HG03066 (cell line): ENCODE data around the gene SLC30A10.
"Not testable (repeated sequence)": the region's sequence is repeated elsewhere in the genome, so short reads cannot be mapped to it uniquely, and the experiment has no call there.

Experiments used
- ATAC-seq: cut with Tn5 transposase; IDR thresholded peaks from one replicate; pipeline ENCODE4 v1.9.1; 2021; ENCODE audit warnings: low read depth; ENCODE audit not compliant: unreplicated experiment

SLC30A10 gene

DNA sequence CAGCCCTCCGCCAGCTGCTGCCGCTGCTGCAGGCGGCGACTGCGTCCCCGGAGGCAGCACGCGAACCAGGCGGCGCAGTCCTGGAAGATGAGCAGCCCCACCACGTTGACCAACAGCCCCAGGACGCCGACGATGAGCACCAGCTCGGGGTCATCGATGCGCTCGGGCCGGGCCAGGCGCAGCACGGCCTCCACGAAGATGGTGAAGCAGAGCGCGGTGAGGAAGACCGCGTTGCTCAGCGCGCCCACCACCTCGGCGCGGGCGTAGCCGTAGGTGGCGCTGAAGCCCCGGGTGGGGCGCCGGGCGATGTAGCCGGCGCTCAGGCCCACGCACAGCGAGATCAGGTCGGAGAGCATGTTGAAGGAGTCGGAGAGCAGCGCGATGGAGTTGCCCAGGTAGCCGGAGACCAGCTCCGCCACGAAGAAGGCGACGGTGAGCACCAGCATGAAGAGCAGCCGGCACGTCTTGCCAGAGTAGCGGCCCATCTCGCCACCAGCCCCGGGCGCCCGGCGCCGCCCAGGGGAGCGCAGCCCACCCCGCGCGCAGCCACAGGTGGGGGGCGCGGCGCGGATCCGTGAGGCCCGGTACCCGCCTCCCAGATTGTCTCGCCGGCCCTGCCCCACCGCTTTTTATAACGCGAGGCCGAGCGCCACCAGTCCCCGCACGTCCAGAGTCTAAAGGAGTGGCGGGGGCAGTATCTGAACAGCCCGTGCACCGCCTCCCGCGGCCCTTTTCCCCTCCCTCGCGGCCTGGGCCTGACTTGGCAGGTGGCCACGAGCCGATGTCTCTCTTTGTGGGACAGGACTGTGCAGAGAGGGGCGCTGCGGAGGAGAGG lies at the start of gene SLC30A10:
Gene SLC30A10, minus strand, starts transcription at position 602 of the 835 bp plus-strand sequence. Its CDS starts 117 bp downstream, at position 485.
- ATAC-seq = no peak

GRCh38 chr1:219973213-219973612 lies 44.9 kb upstream of the SLC30A10 start:
- ATAC-seq = no peak

GRCh38 chr1:219967361-219967760 lies 39.0 kb upstream of the SLC30A10 start:
- no peak for ATAC-seq

DNA sequence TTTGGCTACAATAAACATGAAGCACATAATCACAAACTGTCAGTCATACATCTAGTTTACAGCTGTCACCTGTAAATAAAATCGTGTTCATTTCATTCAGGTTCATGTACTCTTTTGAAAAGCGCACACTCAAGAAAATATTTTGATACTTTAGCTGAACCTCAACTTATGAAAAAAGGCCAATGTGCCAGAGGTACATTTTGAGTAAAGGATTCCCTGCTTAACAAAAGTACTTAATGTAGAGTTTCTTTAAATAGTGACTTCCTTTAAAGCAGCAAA lies 37.7 kb upstream of the SLC30A10 start:
- ATAC-seq = no peak

DNA sequence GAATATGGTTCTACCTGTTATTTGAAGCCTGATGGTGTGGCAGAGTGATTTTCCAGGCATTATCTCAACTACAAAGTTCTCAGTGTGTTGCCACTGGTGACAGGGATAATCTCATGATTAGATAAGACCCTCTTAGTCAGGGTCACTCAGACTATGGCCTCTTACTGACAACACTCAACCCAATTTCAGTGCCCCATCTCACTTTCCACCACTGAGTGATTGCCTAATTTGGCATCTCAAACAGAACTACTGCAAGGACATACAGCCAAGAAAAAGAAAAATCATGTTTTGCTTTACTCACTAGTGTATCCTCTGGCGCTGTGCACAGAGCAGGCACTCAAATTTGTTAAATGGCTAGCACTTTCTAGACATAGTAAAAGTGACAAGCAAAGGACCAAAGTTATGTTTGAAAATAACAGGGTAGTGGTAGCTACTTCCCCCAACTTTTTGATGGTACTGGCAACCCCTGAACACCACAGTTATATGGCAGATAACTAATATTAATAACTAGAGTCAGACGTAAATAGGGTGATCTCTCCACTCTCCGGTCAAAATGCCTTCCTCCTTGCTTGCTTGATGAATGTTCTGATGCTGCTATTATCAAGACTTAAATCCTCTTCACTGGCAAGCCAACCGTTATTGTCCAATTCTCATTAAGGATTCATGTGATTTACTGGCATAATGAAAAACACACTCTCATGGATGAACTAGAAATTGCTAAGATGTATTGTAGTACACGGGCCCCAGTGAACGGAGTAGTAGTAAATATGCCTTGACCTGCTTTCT lies 37.1 kb upstream of the SLC30A10 start:
- ATAC-seq = no peak

DNA sequence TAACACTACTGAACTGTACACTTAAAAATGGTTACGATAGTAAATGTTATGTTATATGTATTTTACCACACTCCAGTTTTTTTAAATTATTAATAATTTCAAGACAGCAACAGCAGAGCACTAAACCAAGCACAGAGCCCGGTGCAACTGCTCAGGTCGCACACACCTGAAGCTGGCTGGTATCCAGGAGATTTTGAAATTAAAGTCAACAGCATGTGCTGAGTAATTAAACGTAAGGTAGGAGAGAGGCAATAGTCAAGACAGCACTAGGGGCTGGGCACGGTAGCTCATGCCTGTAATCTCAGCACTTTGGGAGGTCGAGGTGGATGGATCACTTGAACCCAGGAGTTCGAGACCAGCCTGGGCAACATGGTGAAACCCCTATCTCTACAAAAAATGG lies 35.1 kb upstream of the SLC30A10 start:
- ATAC-seq = no peak

DNA sequence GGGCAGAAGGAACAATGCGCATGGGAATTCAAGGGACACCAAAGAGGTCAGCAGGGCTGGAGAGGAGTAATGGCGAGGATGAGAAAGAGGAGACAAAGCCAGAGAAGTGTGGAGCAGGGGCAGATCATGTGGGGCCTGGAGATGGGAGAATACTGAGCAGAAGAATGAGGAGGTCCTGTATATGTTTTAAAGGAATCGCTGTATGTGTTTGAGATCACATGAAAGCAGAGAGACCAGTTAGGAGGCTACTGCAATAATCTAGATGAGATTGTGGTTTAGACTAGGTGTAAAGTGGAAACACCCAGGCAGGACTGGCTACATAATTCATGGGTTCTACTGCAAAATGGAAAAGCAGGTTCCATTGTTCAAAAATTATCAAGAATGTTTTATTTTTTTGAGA lies 33.3 kb upstream of the SLC30A10 start:
- ATAC-seq = no peak

- ATAC-seq = no peak
Observed at GRCh38 chr1:219959540-219960203, 31.3 kb upstream of the SLC30A10 start.

- ATAC-seq = no peak
Observed at GRCh38 chr1:219958875-219959417, 30.6 kb upstream of the SLC30A10 start.

DNA sequence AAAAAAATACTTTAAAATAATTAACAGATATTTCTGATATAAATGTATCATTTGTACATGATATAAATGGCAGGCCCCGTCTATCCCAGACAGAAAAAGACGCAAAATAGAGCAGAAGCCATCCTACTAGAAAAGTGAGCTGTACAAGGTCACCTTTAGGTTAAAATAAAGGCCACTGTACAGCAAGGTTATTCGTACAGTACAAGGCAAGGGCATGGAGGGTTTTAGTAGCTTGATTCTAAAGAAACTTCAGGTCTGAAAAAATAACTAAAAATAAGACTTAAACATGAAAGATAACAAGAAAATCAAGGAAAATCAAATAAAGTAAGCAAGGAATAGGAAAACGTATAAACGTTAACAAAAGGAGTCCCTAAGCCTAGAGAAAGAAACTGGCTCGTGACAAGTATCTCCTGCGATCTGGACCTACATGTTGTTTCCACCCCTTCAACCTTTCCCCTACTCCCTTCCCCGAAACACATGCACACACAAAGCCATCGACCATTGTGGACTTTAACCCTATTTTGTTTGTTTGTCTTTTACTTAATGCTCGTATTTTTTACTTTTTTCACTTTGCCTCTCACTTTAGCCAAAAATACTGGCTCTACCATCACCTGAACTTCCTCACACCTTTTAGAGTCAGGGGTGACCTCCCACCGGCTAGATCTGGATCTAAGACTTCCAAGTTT lies 26.5 kb upstream of the SLC30A10 start:
- no peak for ATAC-seq

DNA sequence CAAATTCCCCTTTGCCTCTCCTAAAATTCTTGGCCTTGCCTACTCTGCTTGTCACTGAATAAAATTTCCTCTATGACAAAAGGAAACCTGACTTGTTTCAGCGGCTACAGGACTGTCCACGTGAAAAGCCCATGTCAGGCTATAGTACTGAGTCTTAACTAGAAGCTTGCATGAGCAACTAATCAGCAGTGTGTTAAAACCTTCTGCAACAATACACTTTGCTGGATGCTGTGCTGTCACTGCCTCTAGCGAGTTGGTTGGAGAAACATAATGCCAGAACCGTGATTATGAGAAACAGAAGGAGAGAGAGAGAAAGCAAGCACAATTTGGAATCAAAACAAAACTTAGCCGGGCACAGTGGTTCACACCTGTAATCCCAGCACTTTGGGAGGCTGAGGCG lies 25.7 kb upstream of the SLC30A10 start:
- ATAC-seq = no peak

- no peak for ATAC-seq
Observed at GRCh38 chr1:219952361-219952760, 24.0 kb upstream of the SLC30A10 start.

- not testable (repeated sequence) for ATAC-seq
Observed at GRCh38 chr1:219949227-219949626, 20.9 kb upstream of the SLC30A10 start.

- not testable (repeated sequence) for ATAC-seq
Observed at GRCh38 chr1:219948766-219949165, 20.4 kb upstream of the SLC30A10 start.

DNA sequence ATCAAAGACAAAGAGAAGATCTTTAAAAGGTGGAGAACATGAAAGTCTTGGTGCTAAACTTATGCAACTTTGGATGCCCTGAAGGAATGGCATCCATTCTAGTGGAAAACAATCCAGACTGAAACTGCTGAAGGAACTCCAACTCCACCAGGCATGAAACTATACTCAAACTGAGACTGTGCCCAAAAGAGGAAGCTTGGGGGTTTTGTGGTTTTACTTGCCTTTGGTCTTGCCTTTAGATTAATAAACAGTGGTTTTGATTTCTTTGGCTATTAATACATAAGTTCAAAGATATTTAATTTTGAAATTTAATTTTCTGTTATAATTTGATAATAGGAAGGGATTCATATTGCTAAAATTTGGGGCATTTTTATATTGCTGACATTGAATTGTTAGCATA lies 17.4 kb upstream of the SLC30A10 start:
- no peak for ATAC-seq

GRCh38 chr1:219941179-219942118 lies 13.1 kb upstream of the SLC30A10 start:
- no peak for ATAC-seq

DNA sequence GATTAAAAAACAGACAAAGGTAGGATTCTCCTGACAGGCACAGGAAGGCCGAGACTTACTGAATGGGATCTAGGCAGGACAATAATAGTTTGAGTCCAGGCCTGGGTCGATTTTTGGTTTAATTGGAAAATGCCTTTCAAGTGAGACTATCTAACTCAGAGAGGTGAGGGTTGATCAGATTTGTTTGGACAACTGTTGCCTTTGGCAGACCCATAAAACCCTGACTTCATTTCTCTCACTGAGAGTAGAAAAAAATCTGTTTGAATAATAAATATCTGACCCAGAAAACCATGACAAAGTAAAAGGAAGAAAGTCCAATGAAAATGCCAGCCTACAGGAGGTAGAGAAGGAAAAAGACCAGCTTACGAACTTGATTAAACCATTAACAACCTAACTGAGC lies 12.3 kb upstream of the SLC30A10 start:
- ATAC-seq = no peak

DNA sequence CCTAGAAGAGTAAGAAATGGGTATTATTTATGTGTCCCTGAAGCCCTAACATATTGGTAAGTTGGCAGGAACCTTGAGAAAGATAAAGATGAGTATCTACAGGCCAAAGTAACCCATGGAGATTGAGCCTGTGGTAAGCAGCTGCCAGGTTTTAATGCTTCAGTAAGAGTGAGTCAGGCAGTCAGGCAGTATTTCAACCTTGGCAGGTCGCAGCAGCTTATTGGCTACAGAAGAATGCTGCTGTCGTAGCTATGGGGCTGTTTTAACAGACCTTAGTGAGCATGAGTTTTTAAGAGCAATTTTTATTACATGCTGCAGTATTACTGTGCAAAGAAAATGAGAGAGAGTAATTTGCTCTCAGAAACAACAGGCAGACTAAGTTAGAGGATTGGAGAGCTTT lies 10.3 kb upstream of the SLC30A10 start:
- no peak for ATAC-seq

- ATAC-seq = not testable (repeated sequence)
Observed at GRCh38 chr1:219933763-219934162, 5.4 kb upstream of the SLC30A10 start.
